Psoas muscle (tissue), 8 donors: ENCODE data around the gene VRK1. TPM values are rescaled to one million over a fixed set of nuclear protein-coding genes. Genes with fewer than 3 reads are reported as not detected.
A peak's percentile ranks its signal among the peaks of the same experiment; 100 is the strongest.

Experiments
- ATAC-seq, 4 donors: fragments of 200-7000 bp; cut with Tn5 transposase; one replicate each; pipeline ENCODE4 v1.9.1; 2020; ENCODE audit warnings: moderate library complexity in 3 of 4, mild to moderate bottlenecking in 2 of 4
- DNase-seq, 2 donors: peaks; one replicate each; pipeline ENCODE4 v3.0.0-alpha.2; 2020
- H3K27ac ChIP-seq: fragments of 200-600 bp; one replicate; pipeline ENCODE4 v1.8.0; 2022
- H3K27me3 ChIP-seq, 3 donors: fragments of 200-600 bp in 1 of 3; one replicate each; pipeline versions ENCODE4 v1.6.1 to v1.8.0; 2013 to 2022; ENCODE audit warnings: low read length in 2 of 3, mild to moderate bottlenecking in 2 of 3, moderate library complexity in 1 of 3; ENCODE audit not compliant: insufficient read depth in 3 of 3
- H3K36me3 ChIP-seq, 2 donors: fragments of 200-600 bp in 1 of 2; one replicate each; pipeline versions ENCODE4 v1.6.1 to v1.8.0; 2013 to 2022; ENCODE audit warnings: low read depth in 1 of 2, mild to moderate bottlenecking in 1 of 2, moderate library complexity in 1 of 2; ENCODE audit not compliant: insufficient read depth in 1 of 2
- H3K4me1 ChIP-seq: fragments of 200-600 bp; one replicate; pipeline ENCODE4 v1.8.0; 2022
- H3K4me3 ChIP-seq: fragments of 200-600 bp; one replicate; pipeline ENCODE4 v1.8.0; 2022; ENCODE audit warnings: mild to moderate bottlenecking
- H3K9me3 ChIP-seq: fragments of 200-600 bp; one replicate; pipeline ENCODE4 v1.8.0; 2022
- CTCF ChIP-seq: fragments of 200-600 bp; IDR thresholded peaks from one replicate; pipeline ENCODE4 v1.8.0; 2022; ENCODE audit warnings: antibody characterized with exemption
- WGBS, 3 donors: extraction: QIAGEN DNeasy Blood & Tissue Kit; methylation state at CpG; one replicate each; pipeline versions ENCODE4 v1.1.6 to v1.1.7; 2013; 5-methylcytosine and 5-hydroxymethylcytosine counted together
- intact Hi-C, 2 donors: fragments of 100-400 bp; cut with DNase I; formaldehyde crosslinking; loops; one replicate each; pipeline versions ENCODE4 v1.11.0 to v1.14.2; 2022
- polyA plus RNA-seq, 3 donors: library from polyadenylated mRNA; stranded (reverse); fragments of 200-250 nt; gene quantifications; one replicate each; pipeline ENCODE4 v1.2.3, GENCODE V29; 2013
- total RNA-seq, 4 donors: library from RNA; stranded (reverse); fragmentation: NEBNext Ultra II Directional in 2 of 4; extraction: Animal tissue kit (Norgen Biotek cat#: 25700) in 2 of 4; gene quantifications; one replicate each; pipeline versions ENCODE4 v1.2.1 to v1.2.4, GENCODE V29; 2021 to 2023
- donor health status: healthy with polysubstance abuse.
- donor health status: DM: no; HTN: no; CAD: no; lungs with moderate emphysema.
- donor health status: Bipolar disorder and iron deficiency.
- donor health status: healthy.
- donor health status: DM: yes; HTN: yes; CAD: no.
- donor health status: DM: no; HTN: no; CAD: no.
- donor health status: DM: no; HTN: no; CAD: no.
- donor health status: DM: yes; HTN: yes; CAD: no.

The VRK1 gene
- total and polyA plus RNA-seq, 7 donors, result 2.5 to 4.9 (median 4.0) TPM

GRCh38 chr14:96792591-96792990 is 4.6 kb upstream of the VRK1 start:
- WGBS, 3 donors, result 29 to 39% (median 38%) methylated on average over 7 of the region's 7 CpGs

GRCh38 chr14:96793547-96793946 is 3.6 kb upstream of the VRK1 start:
- H3K9me3 ChIP-seq, result no peaks in the 10 kb centered on the region
- H3K36me3 ChIP-seq, result no peaks in the 10 kb centered on the region
- peaks cover 10% of the 10 kb centered on the region for H3K4me1 ChIP-seq
- ATAC-seq (no peak), DNase-seq (no peak)
- no peak overlapping the region for H3K27ac ChIP-seq
- intact Hi-C loops, result no loop called here
- WGBS, 3 donors, result 58 to 61% (median 60%) methylated on average over 6 of the region's 6 CpGs
- no peak overlapping the region for H3K4me3 ChIP-seq
- H3K27me3 ChIP-seq, result no peaks in the 10 kb centered on the region
- TF ChIP-seq CTCF, result no peak

More at GRCh38 chr14:96792591-96792990, 4.6 kb upstream of the VRK1 start:
- Histone ChIP-seq H3K27me3 (no peaks in the 10 kb centered on the region), H3K9me3 (no peaks in the 10 kb centered on the region), H3K27ac (no peak overlapping the region), H3K4me1 (peaks cover under 1% of the 10 kb centered on the region), H3K36me3 (no peaks in the 10 kb centered on the region), H3K4me3 (no peak overlapping the region)
- DNase-seq (no peak), ATAC-seq (no peak)
- intact Hi-C loops, result no loop called here
- no peak for TF ChIP-seq CTCF

GRCh38 chr14:96795109-96795828 is 1.9 kb upstream of the VRK1 start:
- no peak overlapping the region for H3K4me3 ChIP-seq

GRCh38 chr14:96797582-96798349 is 584 bp downstream of the VRK1 start:
- TF ChIP-seq CTCF, result no peak
- WGBS, 3 donors, result 1 to 2% (median 1%) methylated on average over 58 to 59 of the region's 59 CpGs
- intact Hi-C loops, result no loop called here
- Histone ChIP-seq H3K36me3 (no peaks in the 10 kb centered on the region), H3K4me1 (peaks cover 12% of the 10 kb centered on the region), H3K27ac (peak overlapping the region; percentile 10), H3K27me3 (no peaks in the 10 kb centered on the region), H3K4me3 (peak overlapping the region; percentile 87), H3K9me3 (no peaks in the 10 kb centered on the region)
- DNase-seq, result peak; percentile 20 to 63
- no peak for ATAC-seq

More at GRCh38 chr14:96795109-96795828, 1.9 kb upstream of the VRK1 start:
- H3K9me3 ChIP-seq, result no peaks in the 10 kb centered on the region
- no peak for DNase-seq
- H3K27me3 ChIP-seq, result no peaks in the 10 kb centered on the region
- H3K4me1 ChIP-seq, result peaks cover 12% of the 10 kb centered on the region
- intact Hi-C loops, result no loop called here
- TF ChIP-seq CTCF, result no peak
- H3K27ac ChIP-seq, result no peak overlapping the region
- H3K36me3 ChIP-seq, result no peaks in the 10 kb centered on the region
- WGBS, 3 donors, result 72 to 75% (median 74%) methylated on average over 9 of the region's 9 CpGs
- ATAC-seq, result no peak
